T-helper 1 cell (primary cell): ENCODE results near the gene ARHGEF33.
"Not testable (repeated sequence)": the region's sequence is repeated elsewhere in the genome, so short reads cannot be mapped to it uniquely, and the experiment has no call there.

Experiments
- DNase-seq, 5 donors: peaks; one replicate each; pipeline ENCODE4 v3.0.0-alpha.2; 2012 to 2020

The ARHGEF33 gene

DNA sequence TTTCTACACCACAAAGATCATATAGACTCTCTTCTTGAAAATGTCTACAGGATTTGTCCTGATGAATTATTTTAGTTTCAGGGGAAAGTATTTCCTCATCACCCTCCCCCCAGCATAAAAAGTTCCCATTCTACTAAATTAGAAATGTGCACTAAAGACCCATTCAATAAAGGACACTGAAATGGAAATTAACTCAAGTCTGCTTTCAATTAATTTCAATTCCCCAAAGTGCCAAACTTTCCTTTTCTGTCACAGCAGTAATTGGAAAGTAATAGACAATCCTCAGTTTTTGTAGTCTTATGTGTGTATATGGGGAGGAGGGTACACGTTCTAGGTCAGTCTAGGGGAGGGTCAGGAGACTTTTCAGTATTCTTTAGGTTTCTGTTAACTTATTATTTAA lies 21.5 kb downstream of the ARHGEF33 start:
- no peak for DNase-seq

- no peak for DNase-seq
Measured at GRCh38 chr2:38912619-38913018, 22.9 kb downstream of the ARHGEF33 start.

- no peak for DNase-seq
Measured at GRCh38 chr2:38922389-38922788, 32.7 kb downstream of the ARHGEF33 start.

DNA sequence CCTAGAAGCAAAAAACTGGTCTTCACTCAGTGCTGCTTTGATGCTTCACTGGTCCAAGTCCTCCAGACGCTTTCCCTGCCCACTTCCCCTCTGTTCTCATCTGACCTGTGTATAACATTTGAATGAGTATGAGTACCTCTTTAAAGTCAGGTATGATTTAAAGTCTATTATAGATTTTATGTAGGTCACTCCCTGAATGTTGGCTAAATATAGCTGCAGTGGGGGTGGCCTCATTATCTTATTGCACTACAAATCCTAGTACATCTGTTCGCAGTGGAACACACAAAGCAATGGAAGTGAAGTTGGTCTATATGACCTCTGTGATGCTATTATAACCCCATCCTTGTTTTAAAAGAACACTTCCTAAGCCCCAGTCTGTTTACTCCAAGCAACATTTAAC lies 33.2 kb downstream of the ARHGEF33 start:
- DNase-seq: no peak

GRCh38 chr2:38925982-38926381 lies 36.3 kb downstream of the ARHGEF33 start:
- DNase-seq: no peak

GRCh38 chr2:38930600-38930999 lies 40.9 kb downstream of the ARHGEF33 start:
- no peak for DNase-seq

- no peak for DNase-seq
Measured at GRCh38 chr2:38932586-38932985, 42.9 kb downstream of the ARHGEF33 start.

DNA sequence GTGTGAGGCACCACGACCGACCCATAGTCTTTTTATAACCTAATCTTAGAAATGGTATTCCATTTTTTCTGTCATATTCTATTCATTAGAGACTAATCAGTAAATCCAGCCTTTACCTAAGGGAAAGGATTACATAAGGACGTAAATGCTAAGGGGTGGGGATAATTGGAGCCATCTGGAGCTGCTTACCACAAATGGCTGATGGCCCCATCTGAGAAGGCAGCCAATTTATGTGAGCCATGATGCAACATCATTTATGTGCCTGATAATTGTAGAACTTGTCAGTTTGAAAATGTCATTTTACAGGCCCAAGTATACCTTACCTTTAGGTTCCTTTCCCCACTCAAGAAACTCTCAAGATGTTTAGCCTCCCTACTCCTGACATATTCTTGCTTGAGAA lies 44.0 kb downstream of the ARHGEF33 start:
- no peak for DNase-seq

DNA sequence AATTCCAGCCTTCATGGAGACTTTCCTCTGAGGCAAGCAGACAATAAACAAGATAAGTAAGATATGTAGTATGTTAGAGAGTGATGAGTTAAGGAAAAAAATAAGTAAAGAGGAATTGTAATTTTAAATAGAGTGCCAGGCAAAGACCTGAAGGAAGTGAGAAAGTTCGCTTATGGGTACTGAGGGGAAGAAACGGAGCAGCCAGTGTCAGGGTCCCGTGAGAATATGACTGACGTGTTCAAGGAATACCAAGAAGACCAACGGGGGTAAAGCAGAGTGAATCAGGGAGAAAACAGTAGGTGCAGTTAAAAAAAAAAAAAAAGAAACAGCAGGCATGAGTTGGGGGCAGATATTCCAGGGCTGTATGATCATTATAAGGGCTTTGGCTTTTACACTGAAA lies 45.1 kb downstream of the ARHGEF33 start:
- no peak for DNase-seq

- DNase-seq: no peak
Measured at GRCh38 chr2:38935568-38936172, 46.0 kb downstream of the ARHGEF33 start.

DNA sequence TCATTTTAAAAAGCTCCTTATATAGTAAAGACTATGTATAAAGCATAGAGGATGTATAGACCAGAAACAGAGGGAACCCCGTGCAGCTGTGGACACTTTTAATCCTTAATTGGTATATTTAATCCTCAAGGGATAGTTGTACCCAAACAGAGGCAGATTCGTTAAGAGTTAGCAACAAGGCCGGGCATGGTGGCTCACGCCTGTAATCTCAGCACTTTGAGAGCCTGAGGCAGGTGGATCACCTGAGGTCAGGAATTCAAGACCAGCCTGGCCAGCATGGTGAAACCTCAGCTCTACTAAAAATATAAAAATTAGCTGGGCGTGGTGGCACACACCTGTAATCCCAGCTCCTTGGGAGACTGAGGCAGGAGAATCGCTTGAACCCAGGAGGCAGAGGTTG lies 46.8 kb downstream of the ARHGEF33 start:
- not testable (repeated sequence) for DNase-seq

- no peak for DNase-seq
Measured at GRCh38 chr2:38937548-38937947, 47.9 kb downstream of the ARHGEF33 start.

- no peak for DNase-seq
Measured at GRCh38 chr2:38940746-38941145, 51.1 kb downstream of the ARHGEF33 start.

DNA sequence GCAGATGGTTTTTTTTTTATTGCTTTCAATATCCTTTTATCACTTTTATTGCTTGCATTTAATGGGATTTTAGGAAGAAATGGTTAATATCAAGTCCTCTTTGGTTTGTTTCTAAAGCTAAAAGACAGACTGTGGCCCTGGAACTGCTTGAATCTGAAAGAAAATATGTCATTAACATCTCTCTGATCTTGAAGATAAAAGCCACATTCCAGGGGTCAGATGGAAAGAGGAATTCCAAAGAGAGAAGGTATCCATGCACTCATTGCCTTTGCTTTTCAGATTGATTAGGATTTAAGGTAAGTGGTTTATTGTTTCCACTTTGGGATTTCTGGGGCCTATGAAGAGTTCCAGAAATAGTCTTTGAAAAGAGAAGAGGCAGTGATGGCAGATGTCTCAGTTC lies 54.1 kb downstream of the ARHGEF33 start:
- DNase-seq: no peak

- DNase-seq: no peak
Measured at GRCh38 chr2:38945372-38945771, 55.7 kb downstream of the ARHGEF33 start.

- no peak for DNase-seq
Measured at GRCh38 chr2:38945911-38946310, 56.2 kb downstream of the ARHGEF33 start.

GRCh38 chr2:38947241-38948239 lies 57.9 kb downstream of the ARHGEF33 start:
- DNase-seq: peak; percentile 13 to 69 (median 38)

DNA sequence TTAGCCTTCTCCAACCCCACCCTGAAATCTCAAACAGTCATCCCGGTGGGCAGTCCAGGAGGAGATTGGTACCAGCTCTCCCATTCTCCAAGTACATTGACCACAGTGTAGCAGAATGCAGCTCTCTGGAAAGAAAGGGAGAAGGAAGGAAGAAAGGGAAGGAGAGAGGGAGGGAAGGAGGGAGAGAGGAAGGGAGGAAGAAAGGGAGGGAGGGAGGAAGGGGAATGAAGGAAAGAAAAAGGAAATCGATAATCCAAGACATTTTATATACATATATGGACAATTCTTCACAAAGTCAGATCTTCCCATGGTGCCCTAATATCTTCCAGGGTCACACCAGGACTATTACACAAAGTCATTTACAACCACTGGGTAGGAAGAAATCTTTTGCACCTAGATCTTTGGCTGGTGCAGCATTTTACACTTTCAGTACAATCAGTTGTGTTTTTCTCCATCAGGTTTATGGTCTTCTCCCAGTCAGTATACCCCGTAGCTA lies 58.8 kb downstream of the ARHGEF33 start:
- no peak for DNase-seq

DNA sequence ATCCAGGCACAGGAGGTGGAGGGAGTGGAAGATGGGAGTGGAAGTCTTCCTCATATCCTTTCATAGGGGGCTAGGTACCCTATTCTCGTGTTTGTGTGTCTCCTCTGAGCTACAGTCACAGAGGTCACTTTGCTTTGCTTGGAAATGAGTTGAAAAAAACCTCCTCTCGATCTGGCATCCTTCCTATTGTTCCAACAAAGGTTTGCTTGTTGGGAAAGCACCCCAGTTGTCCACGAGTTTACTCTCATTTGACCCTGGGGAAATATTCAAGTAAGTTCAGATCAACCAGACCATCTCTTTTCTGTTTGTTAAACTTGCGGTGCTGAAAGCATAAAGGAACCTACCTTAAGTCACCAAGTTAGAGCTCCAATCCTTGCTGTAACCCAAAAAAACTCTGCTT lies 59.3 kb downstream of the ARHGEF33 start:
- no peak for DNase-seq

DNA sequence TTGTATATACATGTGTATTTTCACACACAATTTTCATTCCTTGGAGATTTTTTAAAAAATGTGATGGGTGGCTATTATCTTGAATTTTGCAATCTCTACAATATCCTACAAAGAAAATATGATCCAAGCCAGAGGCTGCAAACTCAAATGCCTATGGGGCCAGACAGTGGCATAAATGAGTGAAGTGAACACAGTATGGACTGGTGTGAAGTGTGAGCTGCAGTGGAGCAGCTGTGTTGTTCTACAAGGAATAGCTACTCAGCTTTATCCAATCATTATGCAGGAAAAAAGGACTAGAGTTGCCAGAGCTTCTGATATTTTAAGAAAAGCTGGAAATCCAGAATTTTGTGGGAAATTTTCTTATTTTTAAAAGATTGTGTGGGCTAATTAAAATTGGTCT lies 62.1 kb downstream of the ARHGEF33 start:
- no peak for DNase-seq

GRCh38 chr2:38957972-38958371 lies 68.3 kb downstream of the ARHGEF33 start:
- DNase-seq: no peak

- DNase-seq: no peak
Measured at GRCh38 chr2:38959466-38959865, 69.8 kb downstream of the ARHGEF33 start.

GRCh38 chr2:38959938-38960608 lies 70.4 kb downstream of the ARHGEF33 start:
- peak; percentile 22 to 83 (median 51) for DNase-seq
